Measurements from ENCODE around the gene CAMK1D.

The CAMK1D gene

GRCh38 chr10:12670004-12670403 lies 320.7 kb downstream of the CAMK1D start:
- no peak for TF ChIP-seq CTCF (IDR thresholded peaks at IDR 0.05; ENCODE audit: control insufficient read depth, extremely low read depth, insufficient read depth)
- H3K4me3 ChIP-seq (ENCODE audit: low read depth, low read length) = no peak overlapping the region
- no peak for DNase-seq (ENCODE audit: low read depth)

DNA sequence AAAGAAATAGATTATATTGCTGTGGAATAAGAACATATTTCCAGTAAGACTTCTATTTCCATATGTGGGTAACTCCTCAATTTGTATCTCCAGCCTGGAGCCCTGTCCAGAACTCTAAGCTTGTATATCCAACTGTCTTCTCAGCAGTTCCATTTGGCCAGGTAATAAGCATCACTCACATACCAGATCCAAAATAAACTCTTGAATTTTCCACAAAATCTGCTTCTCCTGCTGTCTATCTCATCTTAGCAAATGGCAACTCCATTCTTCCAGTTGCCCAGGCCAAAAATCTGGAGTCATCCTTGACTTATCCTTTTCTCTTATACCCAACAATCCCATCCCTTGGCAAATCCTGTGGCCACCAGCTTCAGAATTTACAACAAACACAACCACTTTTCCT lies 325.8 kb downstream of the CAMK1D start:
- TF ChIP-seq CTCF (IDR thresholded peaks at IDR 0.05; ENCODE audit: control insufficient read depth, extremely low read depth, insufficient read depth) = no peak
- no peak for DNase-seq (ENCODE audit: low read depth)
- H3K4me3 ChIP-seq (ENCODE audit: low read depth, low read length) = no peak overlapping the region

DNA sequence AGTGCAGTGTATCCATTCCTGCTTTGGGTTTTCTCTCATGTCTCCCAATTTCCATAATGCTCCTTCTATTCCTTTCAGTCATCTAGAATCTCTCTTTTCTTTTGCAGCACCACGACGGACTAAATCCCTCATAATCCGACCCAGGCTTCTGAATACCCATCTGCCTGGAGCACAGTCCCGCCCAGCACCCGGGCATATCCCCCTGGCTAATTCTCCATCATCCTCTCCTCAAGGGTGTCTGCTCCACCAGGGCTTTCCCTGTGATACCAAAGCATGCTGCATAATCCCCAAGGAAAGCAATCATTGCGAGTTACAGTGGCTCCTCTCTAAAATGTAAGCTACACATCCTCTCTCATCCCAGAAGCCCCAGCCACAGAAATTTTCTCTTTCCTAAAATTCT lies 330.3 kb downstream of the CAMK1D start:
- no peak for DNase-seq (ENCODE audit: low read depth)
- H3K4me3 ChIP-seq (ENCODE audit: low read depth, low read length) = no peak overlapping the region

DNA sequence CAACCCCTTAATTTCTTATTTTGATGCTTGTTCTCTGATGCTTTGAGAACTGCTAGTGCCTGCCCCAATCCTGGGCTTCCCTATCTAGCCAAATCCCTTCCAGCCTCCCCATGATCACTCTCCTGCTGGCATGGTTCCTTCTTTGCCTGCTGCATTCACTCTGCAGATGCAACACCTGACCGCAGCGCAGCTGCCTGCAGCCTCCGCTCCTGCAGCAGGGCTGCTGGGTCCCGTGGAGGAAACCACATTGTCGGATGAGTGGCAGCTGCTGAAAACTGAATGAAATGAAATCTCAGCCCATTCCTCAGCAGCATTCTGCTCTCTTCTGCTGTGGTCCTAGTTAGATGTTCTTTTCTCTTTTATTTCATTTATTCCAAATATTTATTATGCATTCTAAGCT lies 331.9 kb downstream of the CAMK1D start:
- no peak for TF ChIP-seq CTCF (IDR thresholded peaks at IDR 0.05; ENCODE audit: control insufficient read depth, extremely low read depth, insufficient read depth)
- no peak for DNase-seq (ENCODE audit: low read depth)
- no peak overlapping the region for H3K4me3 ChIP-seq (ENCODE audit: low read depth, low read length)

More for the DNA sequence above, 330.3 kb downstream of the CAMK1D start:
- no peak for TF ChIP-seq CTCF (IDR thresholded peaks at IDR 0.05; ENCODE audit: control insufficient read depth, extremely low read depth, insufficient read depth)

GRCh38 chr10:12684784-12685183 lies 335.4 kb downstream of the CAMK1D start:
- DNase-seq (ENCODE audit: low read depth) = peak; percentile 60
- TF ChIP-seq CTCF (IDR thresholded peaks at IDR 0.05; ENCODE audit: control insufficient read depth, extremely low read depth, insufficient read depth) = no peak
- no peak overlapping the region for H3K4me3 ChIP-seq (ENCODE audit: low read depth, low read length)

DNA sequence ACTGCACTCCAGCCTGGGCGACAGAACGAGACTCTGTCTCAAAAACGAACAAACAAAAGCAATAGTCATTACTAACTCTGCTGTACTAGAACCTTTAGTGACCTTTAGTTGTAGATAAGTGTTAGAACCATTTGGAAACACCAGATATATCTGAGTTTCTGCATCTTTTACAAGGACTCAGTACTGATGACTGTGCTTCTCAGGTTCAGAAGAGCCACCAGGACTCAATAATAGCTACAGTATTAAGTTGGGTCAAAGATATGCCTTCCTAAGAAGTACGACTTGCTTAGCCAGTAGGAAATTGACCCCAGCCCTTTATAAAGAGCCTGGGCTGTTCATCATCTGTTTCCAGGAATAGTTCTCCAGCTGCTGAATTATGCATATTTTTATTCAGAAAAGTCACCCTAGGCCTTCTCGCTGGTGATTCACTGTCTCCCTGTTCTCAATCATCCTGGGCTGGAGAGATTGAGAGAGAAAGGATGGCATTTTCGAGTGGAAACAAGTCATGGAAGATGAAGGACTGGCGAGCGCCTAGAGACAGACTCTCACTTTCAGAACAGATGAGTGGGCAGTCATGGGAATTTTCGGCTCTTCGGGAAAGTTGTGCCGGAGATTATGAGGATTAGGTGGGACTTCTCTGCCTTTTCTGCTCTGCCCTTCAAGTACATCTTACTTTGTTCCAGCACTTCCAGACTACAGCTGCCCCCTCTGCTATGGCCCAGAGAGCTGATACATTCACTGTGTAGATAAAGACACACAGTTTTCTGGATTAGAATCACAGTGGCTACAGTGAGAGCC lies 336.1 kb downstream of the CAMK1D start:
- DNase-seq (ENCODE audit: low read depth) = no peak
- no peak for TF ChIP-seq CTCF (IDR thresholded peaks at IDR 0.05; ENCODE audit: control insufficient read depth, extremely low read depth, insufficient read depth)
- H3K4me3 ChIP-seq (ENCODE audit: low read depth, low read length) = no peak overlapping the region

GRCh38 chr10:12687996-12688395 lies 338.6 kb downstream of the CAMK1D start:
- H3K4me3 ChIP-seq (ENCODE audit: low read depth, low read length) = no peak overlapping the region
- DNase-seq (ENCODE audit: low read depth) = no peak
- TF ChIP-seq CTCF (IDR thresholded peaks at IDR 0.05; ENCODE audit: control insufficient read depth, extremely low read depth, insufficient read depth) = no peak
